Liver (tissue), 9 donors: ENCODE data around the gene CHI3L2. TPM values are rescaled to one million over a fixed set of nuclear protein-coding genes. Genes with fewer than 3 reads are reported as not detected.

Source experiments
- DNase-seq: peaks from one replicate; pipeline ENCODE4 v3.0.0-alpha.2; 2017; ENCODE audit warnings: low spot score
- H3K27ac ChIP-seq, 2 donors: one replicate each; pipeline ENCODE4 v1.7.0; 2013; ENCODE audit warnings: inconsistent platforms in 2 of 2, low read length in 2 of 2, control low read depth in 1 of 2, low read depth in 1 of 2, mild to moderate bottlenecking in 1 of 2
- H3K27me3 ChIP-seq, 4 donors: one replicate each; pipeline versions ENCODE4 v1.6.1 to v1.7.0; 2013; ENCODE audit warnings: low read length in 3 of 4, inconsistent platforms in 1 of 4, mild to moderate bottlenecking in 1 of 4, moderate library complexity in 1 of 4; ENCODE audit not compliant: control insufficient read depth in 4 of 4, insufficient read depth in 4 of 4
- H3K36me3 ChIP-seq, 4 donors: one replicate each; pipeline versions ENCODE4 v1.6.1 to v1.7.0; 2013; ENCODE audit warnings: low read length in 3 of 4, mild to moderate bottlenecking in 3 of 4, low read depth in 1 of 4, moderate library complexity in 1 of 4; ENCODE audit not compliant: control insufficient read depth in 4 of 4, insufficient read depth in 3 of 4
- H3K4me1 ChIP-seq, 4 donors: one replicate each; pipeline versions ENCODE4 v1.6.1 to v1.7.0; 2013; ENCODE audit warnings: low read length in 3 of 4, mild to moderate bottlenecking in 3 of 4, moderate library complexity in 1 of 4; ENCODE audit not compliant: control insufficient read depth in 4 of 4, insufficient read depth in 4 of 4
- H3K4me3 ChIP-seq, 3 donors: one replicate each; pipeline versions ENCODE4 v1.6.1 to v1.7.0; 2013; ENCODE audit warnings: low read length in 3 of 3, control low read depth in 1 of 3, low read depth in 1 of 3, mild to moderate bottlenecking in 1 of 3
- H3K9ac ChIP-seq, 2 donors: one replicate each; pipeline ENCODE4 v1.7.0; 2013; ENCODE audit warnings: low read length in 2 of 2, mild to moderate bottlenecking in 2 of 2, moderate library complexity in 2 of 2, control low read depth in 1 of 2, low read depth in 1 of 2
- H3K9me3 ChIP-seq, 4 donors: one replicate each; pipeline versions ENCODE4 v1.6.1 to v1.7.0; 2013; ENCODE audit warnings: low read length in 3 of 4; ENCODE audit not compliant: control insufficient read depth in 4 of 4
- EGR1 ChIP-seq, 2 donors: IDR thresholded peaks; 2 replicates each; pipeline ENCODE4 v1.6.1; 2016 to 2018; ENCODE audit warnings: antibody characterized with exemption in 2 of 2, low read depth in 2 of 2
- FOXA1 ChIP-seq: IDR thresholded peaks from 2 replicates; pipeline ENCODE4 v1.6.1; 2016; ENCODE audit warnings: antibody characterized with exemption
- HNF4A ChIP-seq, 2 donors: conservative IDR thresholded peaks; 2 replicates each; pipeline ENCODE4 v1.6.1; 2016; ENCODE audit warnings: antibody characterized with exemption in 2 of 2, mild to moderate bottlenecking in 2 of 2
- NR2F2 ChIP-seq: IDR thresholded peaks from 2 replicates; pipeline ENCODE4 v1.6.1; 2016; ENCODE audit warnings: antibody characterized with exemption
- RAD21 ChIP-seq, 2 donors: IDR thresholded peaks; 2 replicates each; pipeline ENCODE4 v1.6.1; 2016; ENCODE audit warnings: antibody characterized with exemption in 2 of 2, mild to moderate bottlenecking in 2 of 2
- TAF1 ChIP-seq: conservative IDR thresholded peaks from 2 replicates; pipeline ENCODE4 v1.6.1; 2016; ENCODE audit warnings: antibody characterized with exemption, mild to moderate bottlenecking
- YY1 ChIP-seq: IDR thresholded peaks from 2 replicates; pipeline ENCODE4 v1.6.1; 2016; ENCODE audit warnings: antibody characterized with exemption, mild to moderate bottlenecking
- WGBS: extraction: QIAGEN DNeasy Blood & Tissue Kit; methylation state at CpG from one replicate; pipeline ENCODE4 v1.1.7; 2013; 5-methylcytosine and 5-hydroxymethylcytosine counted together
- polyA plus RNA-seq, 2 donors: library from polyadenylated mRNA; stranded (reverse) in 1 of 2; unstranded in 1 of 2; fragments of 200-250 nt in 1 of 2; fragments of >200 nt in 1 of 2; fragmentation: Nextera tagmentation in 1 of 2; extraction: Ambion mirVana in 1 of 2; gene quantifications; one replicate each; pipeline versions ENCODE4 v1.2.1 to v1.2.3, GENCODE V29; 2013 to 2015
- total RNA-seq, 2 donors: library from RNA; depleted of rRNA; stranded (reverse); fragments of >200 nt; gene quantifications; one replicate each; pipeline ENCODE4 v1.2.3, GENCODE V29; 2014
- TF ChIP-seq, protein P1 (sequence below): fragments of 150-350 bp; IDR thresholded peaks from 2 replicates; pipeline ENCODE4 v1.5.1; 2017; ENCODE audit warnings: improper control_type of control experiment, low read depth, low read length; ENCODE audit not compliant: missing input control
- TF ChIP-seq, protein P2 (sequence below): IDR thresholded peaks from 2 replicates; pipeline ENCODE4 v1.6.1; 2016; ENCODE audit warnings: antibody characterized with exemption, mild to moderate bottlenecking
- TF ChIP-seq, protein P3 (sequence below): IDR thresholded peaks from 2 replicates; pipeline ENCODE4 v1.6.1; 2016; ENCODE audit warnings: antibody characterized with exemption
- TF ChIP-seq, protein P4 (sequence below): IDR thresholded peaks from 2 replicates; pipeline ENCODE4 v1.6.1; 2016; ENCODE audit warnings: antibody characterized with exemption
- TF ChIP-seq, protein P5 (sequence below): IDR thresholded peaks from 2 replicates; pipeline ENCODE4 v1.6.1; 2016; ENCODE audit warnings: antibody characterized with exemption
- donor health status: healthy.
- donor health status: healthy.
- donor health status: healthy.
- donor health status: healthy.
- donor health status: healthy.

The CHI3L2 gene
- total and polyA plus RNA-seq, 4 donors: 0.07 to 0.32 (median 0.24) TPM

DNA sequence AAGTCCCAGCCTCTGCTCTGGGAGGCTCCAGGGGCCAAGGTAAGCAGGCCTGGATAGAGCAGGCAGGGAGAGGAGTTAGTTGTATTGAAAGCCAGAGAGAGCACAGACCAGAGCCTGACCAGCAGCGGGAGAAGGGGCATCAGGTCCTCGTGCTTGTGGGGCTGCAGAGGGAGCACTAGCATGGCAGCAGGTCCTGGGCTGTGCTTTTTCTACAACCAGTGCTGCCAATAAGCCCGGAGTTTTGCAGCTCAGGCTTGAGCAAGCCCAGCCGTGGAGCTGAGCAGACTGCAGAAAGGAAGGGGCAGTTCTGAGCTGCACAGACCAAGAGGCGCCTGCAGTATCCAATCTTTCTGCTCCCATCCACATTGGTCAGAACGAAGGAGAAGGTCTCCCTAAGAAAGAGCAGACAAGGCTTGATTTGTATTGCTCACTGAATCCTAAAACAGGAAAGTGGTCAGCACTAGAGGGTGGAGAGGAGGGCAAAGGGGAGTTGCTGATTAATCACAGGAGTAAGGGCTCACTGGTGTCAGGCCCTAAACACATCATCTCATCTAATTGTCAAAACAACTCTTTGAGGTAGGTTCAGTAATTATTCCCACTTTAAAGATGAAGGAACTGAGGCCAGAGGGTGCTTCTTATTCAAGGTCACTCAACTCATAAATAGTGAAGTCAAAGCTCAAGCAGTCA, 29.8 kb upstream of the CHI3L2 start:
- H3K27me3 ChIP-seq: no peaks in the 10 kb centered on the region
- H3K9me3 ChIP-seq: no peaks in the 10 kb centered on the region
- no peak overlapping the region for H3K9ac ChIP-seq
- no peak overlapping the region for H3K27ac ChIP-seq
- H3K36me3 ChIP-seq: peaks cover 0 to 17% (median 1%) of the 10 kb centered on the region in 4 donors
- H3K4me1 ChIP-seq: peaks cover 16 to 88% (median 75%) of the 10 kb centered on the region in 4 donors
- WGBS: 66% methylated on average over 6 of the region's 6 CpGs
- TF ChIP-seq, protein P1, sequence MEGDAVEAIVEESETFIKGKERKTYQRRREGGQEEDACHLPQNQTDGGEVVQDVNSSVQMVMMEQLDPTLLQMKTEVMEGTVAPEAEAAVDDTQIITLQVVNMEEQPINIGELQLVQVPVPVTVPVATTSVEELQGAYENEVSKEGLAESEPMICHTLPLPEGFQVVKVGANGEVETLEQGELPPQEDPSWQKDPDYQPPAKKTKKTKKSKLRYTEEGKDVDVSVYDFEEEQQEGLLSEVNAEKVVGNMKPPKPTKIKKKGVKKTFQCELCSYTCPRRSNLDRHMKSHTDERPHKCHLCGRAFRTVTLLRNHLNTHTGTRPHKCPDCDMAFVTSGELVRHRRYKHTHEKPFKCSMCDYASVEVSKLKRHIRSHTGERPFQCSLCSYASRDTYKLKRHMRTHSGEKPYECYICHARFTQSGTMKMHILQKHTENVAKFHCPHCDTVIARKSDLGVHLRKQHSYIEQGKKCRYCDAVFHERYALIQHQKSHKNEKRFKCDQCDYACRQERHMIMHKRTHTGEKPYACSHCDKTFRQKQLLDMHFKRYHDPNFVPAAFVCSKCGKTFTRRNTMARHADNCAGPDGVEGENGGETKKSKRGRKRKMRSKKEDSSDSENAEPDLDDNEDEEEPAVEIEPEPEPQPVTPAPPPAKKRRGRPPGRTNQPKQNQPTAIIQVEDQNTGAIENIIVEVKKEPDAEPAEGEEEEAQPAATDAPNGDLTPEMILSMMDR: peak; percentile 16
- peak; percentile 9 to 33 for TF ChIP-seq RAD21 (IDR thresholded peaks at IDR 0.05)
- TF ChIP-seq, protein P2, sequence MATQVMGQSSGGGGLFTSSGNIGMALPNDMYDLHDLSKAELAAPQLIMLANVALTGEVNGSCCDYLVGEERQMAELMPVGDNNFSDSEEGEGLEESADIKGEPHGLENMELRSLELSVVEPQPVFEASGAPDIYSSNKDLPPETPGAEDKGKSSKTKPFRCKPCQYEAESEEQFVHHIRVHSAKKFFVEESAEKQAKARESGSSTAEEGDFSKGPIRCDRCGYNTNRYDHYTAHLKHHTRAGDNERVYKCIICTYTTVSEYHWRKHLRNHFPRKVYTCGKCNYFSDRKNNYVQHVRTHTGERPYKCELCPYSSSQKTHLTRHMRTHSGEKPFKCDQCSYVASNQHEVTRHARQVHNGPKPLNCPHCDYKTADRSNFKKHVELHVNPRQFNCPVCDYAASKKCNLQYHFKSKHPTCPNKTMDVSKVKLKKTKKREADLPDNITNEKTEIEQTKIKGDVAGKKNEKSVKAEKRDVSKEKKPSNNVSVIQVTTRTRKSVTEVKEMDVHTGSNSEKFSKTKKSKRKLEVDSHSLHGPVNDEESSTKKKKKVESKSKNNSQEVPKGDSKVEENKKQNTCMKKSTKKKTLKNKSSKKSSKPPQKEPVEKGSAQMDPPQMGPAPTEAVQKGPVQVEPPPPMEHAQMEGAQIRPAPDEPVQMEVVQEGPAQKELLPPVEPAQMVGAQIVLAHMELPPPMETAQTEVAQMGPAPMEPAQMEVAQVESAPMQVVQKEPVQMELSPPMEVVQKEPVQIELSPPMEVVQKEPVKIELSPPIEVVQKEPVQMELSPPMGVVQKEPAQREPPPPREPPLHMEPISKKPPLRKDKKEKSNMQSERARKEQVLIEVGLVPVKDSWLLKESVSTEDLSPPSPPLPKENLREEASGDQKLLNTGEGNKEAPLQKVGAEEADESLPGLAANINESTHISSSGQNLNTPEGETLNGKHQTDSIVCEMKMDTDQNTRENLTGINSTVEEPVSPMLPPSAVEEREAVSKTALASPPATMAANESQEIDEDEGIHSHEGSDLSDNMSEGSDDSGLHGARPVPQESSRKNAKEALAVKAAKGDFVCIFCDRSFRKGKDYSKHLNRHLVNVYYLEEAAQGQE: no peak
- H3K4me3 ChIP-seq: no peak overlapping the region
- DNase-seq: no peak

DNA sequence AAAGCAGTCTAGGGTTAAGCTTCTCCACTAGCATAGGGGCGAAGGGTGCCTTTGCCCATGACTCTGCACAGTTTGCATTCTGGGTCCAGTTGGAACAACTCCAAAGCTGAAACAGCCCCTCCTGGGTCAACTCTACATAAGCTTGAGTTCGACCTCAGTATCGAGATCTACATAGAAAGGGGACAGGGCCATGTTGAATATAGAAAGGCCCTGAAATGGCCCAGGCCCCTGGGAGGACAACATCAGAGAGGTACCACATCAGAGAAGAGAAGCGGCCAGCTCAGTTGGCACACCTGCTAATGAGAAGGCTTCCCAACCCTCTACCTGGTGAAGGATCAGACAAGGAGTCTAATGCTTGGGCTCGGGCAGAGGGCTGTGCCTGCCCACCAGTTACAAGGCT, 28.7 kb upstream of the CHI3L2 start:
- 89% methylated on average over 5 of the region's 5 CpGs for WGBS
- H3K27ac ChIP-seq: peak overlapping the region in 1 of 2 donors; percentile 80
- peak overlapping the region in 2 of 3 donors; percentile 7 to 16 for H3K4me3 ChIP-seq
- H3K9me3 ChIP-seq: no peaks in the 10 kb centered on the region
- no peaks in the 10 kb centered on the region for H3K27me3 ChIP-seq
- DNase-seq: no peak
- H3K4me1 ChIP-seq: peaks cover 16 to 85% (median 71%) of the 10 kb centered on the region in 4 donors
- TF ChIP-seq EGR1 (IDR thresholded peaks at IDR 0.05; ENCODE audit: low read depth in 2 of 2): no peak
- TF ChIP-seq HNF4A (conservative IDR thresholded peaks at IDR 0.05): no peak
- TF ChIP-seq, protein P3, sequence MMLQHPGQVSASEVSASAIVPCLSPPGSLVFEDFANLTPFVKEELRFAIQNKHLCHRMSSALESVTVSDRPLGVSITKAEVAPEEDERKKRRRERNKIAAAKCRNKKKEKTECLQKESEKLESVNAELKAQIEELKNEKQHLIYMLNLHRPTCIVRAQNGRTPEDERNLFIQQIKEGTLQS: no peak
- no peak for TF ChIP-seq FOXA1
- TF ChIP-seq, protein P4, sequence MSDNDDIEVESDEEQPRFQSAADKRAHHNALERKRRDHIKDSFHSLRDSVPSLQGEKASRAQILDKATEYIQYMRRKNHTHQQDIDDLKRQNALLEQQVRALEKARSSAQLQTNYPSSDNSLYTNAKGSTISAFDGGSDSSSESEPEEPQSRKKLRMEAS: no peak
- TF ChIP-seq TAF1: no peak
- no peak for TF ChIP-seq YY1
- TF ChIP-seq NR2F2: no peak
- TF ChIP-seq, protein P5, sequence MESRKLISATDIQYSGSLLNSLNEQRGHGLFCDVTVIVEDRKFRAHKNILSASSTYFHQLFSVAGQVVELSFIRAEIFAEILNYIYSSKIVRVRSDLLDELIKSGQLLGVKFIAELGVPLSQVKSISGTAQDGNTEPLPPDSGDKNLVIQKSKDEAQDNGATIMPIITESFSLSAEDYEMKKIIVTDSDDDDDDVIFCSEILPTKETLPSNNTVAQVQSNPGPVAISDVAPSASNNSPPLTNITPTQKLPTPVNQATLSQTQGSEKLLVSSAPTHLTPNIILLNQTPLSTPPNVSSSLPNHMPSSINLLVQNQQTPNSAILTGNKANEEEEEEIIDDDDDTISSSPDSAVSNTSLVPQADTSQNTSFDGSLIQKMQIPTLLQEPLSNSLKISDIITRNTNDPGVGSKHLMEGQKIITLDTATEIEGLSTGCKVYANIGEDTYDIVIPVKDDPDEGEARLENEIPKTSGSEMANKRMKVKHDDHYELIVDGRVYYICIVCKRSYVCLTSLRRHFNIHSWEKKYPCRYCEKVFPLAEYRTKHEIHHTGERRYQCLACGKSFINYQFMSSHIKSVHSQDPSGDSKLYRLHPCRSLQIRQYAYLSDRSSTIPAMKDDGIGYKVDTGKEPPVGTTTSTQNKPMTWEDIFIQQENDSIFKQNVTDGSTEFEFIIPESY: no peak
- TF ChIP-seq RAD21 (IDR thresholded peaks at IDR 0.05): no peak
- TF ChIP-seq, protein P1: no peak
- peak overlapping the region in 1 of 2 donors; percentile 37 for H3K9ac ChIP-seq
- H3K36me3 ChIP-seq: peaks cover 0 to 17% (median 1%) of the 10 kb centered on the region in 4 donors
